NCI-H146 treated with DMSO at 0.1 percent for 48 hours (cell line): Measurements from ENCODE around the gene TOMM22.
A peak's percentile ranks its signal among the peaks of the same experiment; 100 is the strongest.
"Not testable (repeated sequence)": the region's sequence is repeated elsewhere in the genome, so short reads cannot be mapped to it uniquely, and the experiment has no call there.

Source experiments
- DNase-seq: peaks from one replicate; lab custom pipeline; 2025; ENCODE audit not compliant: unreplicated experiment; lab: John Stamatoyannopoulos, UW

The TOMM22 gene

GRCh38 chr22:38681582-38682335, at the start of gene TOMM22:
TOMM22 (plus strand) TSS chr22:38681957; CDS start chr22:38681979, 22 bp downstream.
- DNase-seq: peak; percentile 51

- DNase-seq: no peak
Observed at GRCh38 chr22:38632528-38632927, 49.2 kb upstream of the TOMM22 start.

- no peak for DNase-seq
Observed at GRCh38 chr22:38638216-38638615, 43.5 kb upstream of the TOMM22 start.

GRCh38 chr22:38638728-38639127, 43.0 kb upstream of the TOMM22 start:
- no peak for DNase-seq

- DNase-seq: no peak
Observed at GRCh38 chr22:38641476-38642040, 40.2 kb upstream of the TOMM22 start.

- DNase-seq: not testable (repeated sequence)
Observed at GRCh38 chr22:38644245-38644644, 37.5 kb upstream of the TOMM22 start.

GRCh38 chr22:38645430-38645829, 36.3 kb upstream of the TOMM22 start:
- no peak for DNase-seq

- DNase-seq: no peak
Observed at GRCh38 chr22:38649841-38650522, 31.8 kb upstream of the TOMM22 start.

GRCh38 chr22:38652859-38653258, 28.9 kb upstream of the TOMM22 start:
- DNase-seq: no peak

GRCh38 chr22:38653741-38654140, 28.0 kb upstream of the TOMM22 start:
- no peak for DNase-seq

- DNase-seq: peak; percentile 34
Observed at GRCh38 chr22:38655519-38656255, 26.1 kb upstream of the TOMM22 start.

GRCh38 chr22:38656256-38657044, 25.3 kb upstream of the TOMM22 start, which contains the start of the genes CBY1 and FAM227A:
CBY1 (plus strand) TSS chr22:38656638; CDS start chr22:38668055, 11,417 bp downstream.
FAM227A (minus strand) TSS chr22:38656392; CDS start chr22:38650168, 6,224 bp downstream.
- DNase-seq: peak; percentile 84

GRCh38 chr22:38657045-38657909, 24.5 kb upstream of the TOMM22 start:
- peak; percentile 19 for DNase-seq

GRCh38 chr22:38674888-38675287, 6.9 kb upstream of the TOMM22 start:
- no peak for DNase-seq

GRCh38 chr22:38675833-38676232, 5.9 kb upstream of the TOMM22 start:
- no peak for DNase-seq

GRCh38 chr22:38684895-38685294, 3.1 kb downstream of the TOMM22 start:
- no peak for DNase-seq

GRCh38 chr22:38685761-38686160, 4.0 kb downstream of the TOMM22 start:
- no peak for DNase-seq

- DNase-seq: no peak
Observed at GRCh38 chr22:38689651-38690050, 7.9 kb downstream of the TOMM22 start.

GRCh38 chr22:38694049-38694448, 12.3 kb downstream of the TOMM22 start:
- DNase-seq: no peak
